ENCODE measurements around the gene BRMS1.

BRMS1 gene

GRCh38 chr11:66328031-66328301 lies 16.9 kb downstream of the BRMS1 start:
- H2BK5ac ChIP-seq (ENCODE audit: low read depth, low read length, poor library complexity, severe bottlenecking) = no peak overlapping the region
- no peak overlapping the region for H3K23ac ChIP-seq (ENCODE audit: low read length in 2 of 2)
- 68% methylated on average over 3 of the region's 3 CpGs for WGBS
- H2AFZ ChIP-seq (ENCODE audit: low read depth, low read length) = no peak overlapping the region
- H2BK12ac ChIP-seq (ENCODE audit: low read length in 2 of 2) = peak overlapping the region; percentile 99
- peak overlapping the region; percentile 21 for H3K27ac ChIP-seq (ENCODE audit: low read length, poor library complexity, severe bottlenecking)
- H3K27me3 ChIP-seq (ENCODE audit: control insufficient read depth in 1 of 2, insufficient read depth in 1 of 2, low read length in 2 of 2) = no peaks in the 10 kb centered on the region
- H3K14ac ChIP-seq (ENCODE audit: low read length in 2 of 2) = peak overlapping the region in 1 of 2 experiments; percentile 88
- H4K8ac ChIP-seq (ENCODE audit: low read length) = peak overlapping the region; percentile 24
- H3K79me1 ChIP-seq (replicated peaks; ENCODE audit: low read length, poor library complexity, severe bottlenecking) = peaks cover 13% of the 10 kb centered on the region
- H3K36me3 ChIP-seq (ENCODE audit: control insufficient read depth in 1 of 2, insufficient read depth in 2 of 2, low read depth in 1 of 2, low read length in 2 of 2) = peaks cover 20 to 25% of the 10 kb centered on the region in 2 experiments
- H2BK120ac ChIP-seq (ENCODE audit: low read depth, low read length) = peak overlapping the region; percentile 65
- H3K18ac ChIP-seq (ENCODE audit: low read depth in 1 of 2, low read length in 2 of 2) = peak overlapping the region; percentile 96
- DNase-seq = no peak
- no peaks in the 10 kb centered on the region for H3K9me3 ChIP-seq (ENCODE audit: control insufficient read depth, low read length)
- H2AK5ac ChIP-seq (ENCODE audit: low read length, severe bottlenecking) = peak overlapping the region; percentile 51
- H3K9ac ChIP-seq (ENCODE audit: low read length) = peak overlapping the region; percentile 85
- H3K4ac ChIP-seq (ENCODE audit: low read depth in 1 of 2, low read length in 2 of 2) = peak overlapping the region; percentile 92 to 95
- peaks cover 58% of the 10 kb centered on the region for H3K4me1 ChIP-seq (ENCODE audit: control insufficient read depth, insufficient read depth, low read depth, low read length)
- peak overlapping the region; percentile 98 for H4K91ac ChIP-seq (ENCODE audit: low read length)
- peak overlapping the region in 1 of 2 experiments; percentile 60 for H3K4me3 ChIP-seq (ENCODE audit: insufficient read depth in 1 of 2, low read depth in 1 of 2, low read length in 2 of 2)
- no peak overlapping the region for H3K4me2 ChIP-seq (ENCODE audit: low read length, poor library complexity, severe bottlenecking)
- H2BK15ac ChIP-seq (ENCODE audit: low read depth, poor library complexity, severe bottlenecking) = no peak overlapping the region

GRCh38 chr11:66327171-66328030 lies 17.5 kb downstream of the BRMS1 start:
- Histone ChIP-seq H4K91ac (ENCODE audit: low read length) (peak overlapping the region; percentile 98), H2AFZ (ENCODE audit: low read depth, low read length) (peak overlapping the region; percentile 19), H3K9ac (ENCODE audit: low read length) (peak overlapping the region; percentile 85), H3K79me1 (replicated peaks; ENCODE audit: low read length, poor library complexity, severe bottlenecking) (peaks cover 9% of the 10 kb centered on the region), H3K9me3 (ENCODE audit: control insufficient read depth, low read length) (no peaks in the 10 kb centered on the region), H3K36me3 (ENCODE audit: control insufficient read depth in 1 of 2, insufficient read depth in 2 of 2, low read depth in 1 of 2, low read length in 2 of 2) (peaks cover 14 to 20% of the 10 kb centered on the region in 2 experiments), H3K4me2 (ENCODE audit: low read length, poor library complexity, severe bottlenecking) (peak overlapping the region; percentile 4), H3K4ac (ENCODE audit: low read depth in 1 of 2, low read length in 2 of 2) (peak overlapping the region; percentile 93 to 95), H3K27ac (ENCODE audit: low read length, poor library complexity, severe bottlenecking) (peak overlapping the region; percentile 96), H2BK5ac (ENCODE audit: low read depth, low read length, poor library complexity, severe bottlenecking) (peak overlapping the region; percentile 84), H2BK12ac (ENCODE audit: low read length in 2 of 2) (peak overlapping the region; percentile 99), H3K14ac (ENCODE audit: low read length in 2 of 2) (peak overlapping the region in 1 of 2 experiments; percentile 88), H2BK120ac (ENCODE audit: low read depth, low read length) (peak overlapping the region; percentile 65), H3K18ac (ENCODE audit: low read depth in 1 of 2, low read length in 2 of 2) (peak overlapping the region; percentile 96), H3K4me1 (ENCODE audit: control insufficient read depth, insufficient read depth, low read depth, low read length) (peaks cover 54% of the 10 kb centered on the region), H3K23ac (ENCODE audit: low read length in 2 of 2) (no peak overlapping the region), H3K4me3 (ENCODE audit: insufficient read depth in 1 of 2, low read depth in 1 of 2, low read length in 2 of 2) (peak overlapping the region in 1 of 2 experiments; percentile 60), H3K27me3 (ENCODE audit: control insufficient read depth in 1 of 2, insufficient read depth in 1 of 2, low read length in 2 of 2) (no peaks in the 10 kb centered on the region), H2AK5ac (ENCODE audit: low read length, severe bottlenecking) (peak overlapping the region; percentile 83), H4K8ac (ENCODE audit: low read length) (peak overlapping the region; percentile 85), H2BK15ac (ENCODE audit: low read depth, poor library complexity, severe bottlenecking) (peak overlapping the region; percentile 94)
- DNase-seq = peak; percentile 84
- 56% methylated on average over 9 of the region's 10 CpGs for WGBS

- H3K79me1 ChIP-seq (replicated peaks; ENCODE audit: low read length, poor library complexity, severe bottlenecking) = peaks cover under 1% of the 10 kb centered on the region
- peak overlapping the region; percentile 96 for H3K27ac ChIP-seq (ENCODE audit: low read length, poor library complexity, severe bottlenecking)
- H3K4me1 ChIP-seq (ENCODE audit: control insufficient read depth, insufficient read depth, low read depth, low read length) = peaks cover 51% of the 10 kb centered on the region
- WGBS = 2% methylated on average over 16 of the region's 21 CpGs
- H3K4me3 ChIP-seq (ENCODE audit: insufficient read depth in 1 of 2, low read depth in 1 of 2, low read length in 2 of 2) = peak overlapping the region in 1 of 2 experiments; percentile 24
- peak overlapping the region; percentile 65 for H2BK120ac ChIP-seq (ENCODE audit: low read depth, low read length)
- H2AFZ ChIP-seq (ENCODE audit: low read depth, low read length) = peak overlapping the region; percentile 10
- no peak overlapping the region for H3K23ac ChIP-seq (ENCODE audit: low read length in 2 of 2)
- peak overlapping the region; percentile 98 for H2AK5ac ChIP-seq (ENCODE audit: low read length, severe bottlenecking)
- peak overlapping the region; percentile 85 for H3K9ac ChIP-seq (ENCODE audit: low read length)
- no peaks in the 10 kb centered on the region for H3K27me3 ChIP-seq (ENCODE audit: control insufficient read depth in 1 of 2, insufficient read depth in 1 of 2, low read length in 2 of 2)
- peak overlapping the region; percentile 97 for H4K8ac ChIP-seq (ENCODE audit: low read length)
- peak; percentile 60 for DNase-seq
- peak overlapping the region; percentile 4 for H3K4me2 ChIP-seq (ENCODE audit: low read length, poor library complexity, severe bottlenecking)
- H3K14ac ChIP-seq (ENCODE audit: low read length in 2 of 2) = peak overlapping the region in 1 of 2 experiments; percentile 72
- H2BK12ac ChIP-seq (ENCODE audit: low read length in 2 of 2) = peak overlapping the region; percentile 99
- H3K9me3 ChIP-seq (ENCODE audit: control insufficient read depth, low read length) = no peaks in the 10 kb centered on the region
- peaks cover 5 to 10% of the 10 kb centered on the region in 2 experiments for H3K36me3 ChIP-seq (ENCODE audit: control insufficient read depth in 1 of 2, insufficient read depth in 2 of 2, low read depth in 1 of 2, low read length in 2 of 2)
- peak overlapping the region; percentile 87 for H2BK5ac ChIP-seq (ENCODE audit: low read depth, low read length, poor library complexity, severe bottlenecking)
- H3K18ac ChIP-seq (ENCODE audit: low read depth in 1 of 2, low read length in 2 of 2) = peak overlapping the region; percentile 96 to 99
- peak overlapping the region; percentile 96 for H2BK15ac ChIP-seq (ENCODE audit: low read depth, poor library complexity, severe bottlenecking)
- peak overlapping the region; percentile 98 for H4K91ac ChIP-seq (ENCODE audit: low read length)
- H3K4ac ChIP-seq (ENCODE audit: low read depth in 1 of 2, low read length in 2 of 2) = peak overlapping the region; percentile 92 to 93
Measured at GRCh38 chr11:66326261-66327111, 18.4 kb downstream of the BRMS1 start.
